GM12891 (cell line): ENCODE results near the gene BIVM.

ENCODE experiments used
- DNase-seq: peaks from one replicate; pipeline ENCODE4 v3.0.0; 2011; ENCODE audit warnings: low spot score; ENCODE audit not compliant: insufficient read length
- FAIRE-seq: peaks from 2 replicates; lab custom pipeline; 2011; peaks lifted over from hg19 to GRCh38; lab: Jason Lieb, UNC
- PAX5 ChIP-seq: IDR thresholded peaks from 2 replicates; pipeline ENCODE4 v1.6.1; 2011; ENCODE audit warnings: low read length, moderate library complexity, mild to moderate bottlenecking; ENCODE audit not compliant: insufficient read depth, severe bottlenecking
- POLR2A ChIP-seq: IDR thresholded peaks from 2 replicates; pipeline ENCODE4 v1.6.1; 2011; ENCODE audit warnings: low read depth, low read length, control low read depth
- POLR2AphosphoS5 ChIP-seq: IDR thresholded peaks from 2 replicates; pipeline ENCODE4 v1.6.1; 2011; ENCODE audit warnings: low read depth, low read length, control low read depth
- POU2F2 ChIP-seq: IDR thresholded peaks from 2 replicates; pipeline ENCODE4 v1.6.1; 2011; ENCODE audit warnings: low read depth, mild to moderate bottlenecking, control low read depth, low read length, moderate library complexity
- SPI1 ChIP-seq: IDR thresholded peaks from 2 replicates; pipeline ENCODE4 v1.6.1; 2011; ENCODE audit warnings: low read depth, low read length, control low read depth
- TAF1 ChIP-seq: IDR thresholded peaks from 2 replicates; pipeline ENCODE4 v1.6.1; 2011; ENCODE audit warnings: low read depth, low read length, control low read depth

BIVM gene

GRCh38 chr13:102854675-102855074 is 55.8 kb downstream of the BIVM start:
- DNase-seq (no peak), FAIRE-seq (peak; percentile 20)
- peak; percentile 50 for TF ChIP-seq SPI1
- no peak for TF ChIP-seq TAF1

GRCh38 chr13:102856557-102856956 is 57.6 kb downstream of the BIVM start:
- no peak for FAIRE-seq

GRCh38 chr13:102862624-102863210 is 63.8 kb downstream of the BIVM start:
- DNase-seq (no peak), FAIRE-seq (no peak)
- no peak for TF ChIP-seq POU2F2
- TF ChIP-seq SPI1: no peak
- TF ChIP-seq TAF1: no peak
- no peak for TF ChIP-seq PAX5
- TF ChIP-seq POLR2A: no peak
- TF ChIP-seq POLR2AphosphoS5: no peak

More at GRCh38 chr13:102856557-102856956, 57.6 kb downstream of the BIVM start:
- DNase-seq: no peak
- TF ChIP-seq POU2F2 (no peak), POLR2AphosphoS5 (no peak)

GRCh38 chr13:102863590-102863989 is 64.7 kb downstream of the BIVM start:
- no peak for FAIRE-seq
- TF ChIP-seq PAX5: no peak
- TF ChIP-seq POLR2A: no peak
- TF ChIP-seq POU2F2: no peak
- TF ChIP-seq SPI1: no peak
- TF ChIP-seq POLR2AphosphoS5: no peak
- TF ChIP-seq TAF1: no peak
- no peak for DNase-seq

GRCh38 chr13:102868366-102868936 is 69.5 kb downstream of the BIVM start:
- DNase-seq: no peak
- no peak for TF ChIP-seq PAX5
- TF ChIP-seq POLR2A: no peak
- no peak for TF ChIP-seq SPI1
- TF ChIP-seq POLR2AphosphoS5: no peak
- no peak for TF ChIP-seq POU2F2
- no peak for TF ChIP-seq TAF1
- no peak for FAIRE-seq

GRCh38 chr13:102869948-102870676 is 71.2 kb downstream of the BIVM start:
- no peak for DNase-seq
- TF ChIP-seq TAF1 (no peak), POU2F2 (no peak), POLR2AphosphoS5 (no peak), SPI1 (no peak), PAX5 (no peak), POLR2A (no peak)

GRCh38 chr13:102870677-102871415 is 71.9 kb downstream of the BIVM start:
- FAIRE-seq (peak; percentile 58), DNase-seq (peak; percentile 39)
- no peak for TF ChIP-seq POU2F2

More at GRCh38 chr13:102869948-102870676, 71.2 kb downstream of the BIVM start:
- peak; percentile 9 for FAIRE-seq

- FAIRE-seq (no peak), DNase-seq (no peak)
- TF ChIP-seq POLR2AphosphoS5: no peak
Measured at GRCh38 chr13:102872131-102872530, 73.2 kb downstream of the BIVM start.

GRCh38 chr13:102872531-102872930 is 73.6 kb downstream of the BIVM start:
- TF ChIP-seq TAF1 (no peak), POLR2A (no peak), PAX5 (no peak), POU2F2 (no peak), POLR2AphosphoS5 (no peak), SPI1 (no peak)
- FAIRE-seq: no peak
- no peak for DNase-seq

- peak; percentile 47 for FAIRE-seq
- DNase-seq: no peak
- no peak for TF ChIP-seq TAF1
- TF ChIP-seq POLR2A: no peak
- TF ChIP-seq SPI1: no peak
- TF ChIP-seq POU2F2: no peak
- no peak for TF ChIP-seq POLR2AphosphoS5
- no peak for TF ChIP-seq PAX5
Measured at GRCh38 chr13:102873653-102874052, 74.7 kb downstream of the BIVM start.

GRCh38 chr13:102875256-102875655 is 76.3 kb downstream of the BIVM start:
- no peak for FAIRE-seq
- TF ChIP-seq TAF1 (no peak), POLR2AphosphoS5 (no peak), POU2F2 (no peak), POLR2A (no peak), SPI1 (no peak), PAX5 (no peak)
- no peak for DNase-seq
